ENCODE measurements around the gene HOXB7.

The HOXB7 gene

DNA sequence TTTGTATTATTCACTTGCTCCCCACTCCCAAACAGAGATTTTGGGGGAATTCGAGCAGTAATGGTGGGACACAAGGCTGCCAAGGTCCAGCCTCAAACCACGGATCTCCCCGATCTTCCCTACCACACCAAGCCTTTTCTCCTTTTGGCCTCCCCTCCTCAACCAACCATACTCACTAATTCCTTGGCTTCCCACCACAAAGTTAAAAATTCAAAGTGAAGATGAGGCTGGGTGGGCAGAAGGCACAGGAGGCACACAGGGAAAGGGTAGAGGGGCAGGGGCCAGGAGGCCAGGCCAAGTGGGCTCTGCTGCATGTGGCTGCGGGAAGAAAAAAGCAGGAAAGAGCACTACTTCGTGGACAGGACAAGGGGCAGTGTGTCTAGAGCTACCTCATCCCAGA is 47.9 kb downstream of the HOXB7 start:
- no peak overlapping the region for H3K27ac ChIP-seq (ENCODE audit: low read length)
- peaks cover 3% of the 10 kb centered on the region; the same call in 1 of the 2 replicates for H3K4me1 ChIP-seq (ENCODE audit: control insufficient read depth, insufficient read depth, low read length)
- no peak overlapping the region for H3K4me3 ChIP-seq (ENCODE audit: low read length)
- no peaks in the 10 kb centered on the region; the same call in 1 of the 2 replicates for H3K9me3 ChIP-seq (ENCODE audit: control insufficient read depth, insufficient read depth, low read length)
- DNase-seq (ENCODE audit: low read depth, low spot score): no peak
- peaks cover 97% of the 10 kb centered on the region for H3K27me3 ChIP-seq (ENCODE audit: control insufficient read depth, insufficient read depth, low read length)
- no peaks in the 10 kb centered on the region for H3K36me3 ChIP-seq (ENCODE audit: control insufficient read depth, insufficient read depth, low read length)
- WGBS (ENCODE audit: insufficient coverage, insufficient read length): no CpG with 5 or more reads among the region's 5 CpGs

DNA sequence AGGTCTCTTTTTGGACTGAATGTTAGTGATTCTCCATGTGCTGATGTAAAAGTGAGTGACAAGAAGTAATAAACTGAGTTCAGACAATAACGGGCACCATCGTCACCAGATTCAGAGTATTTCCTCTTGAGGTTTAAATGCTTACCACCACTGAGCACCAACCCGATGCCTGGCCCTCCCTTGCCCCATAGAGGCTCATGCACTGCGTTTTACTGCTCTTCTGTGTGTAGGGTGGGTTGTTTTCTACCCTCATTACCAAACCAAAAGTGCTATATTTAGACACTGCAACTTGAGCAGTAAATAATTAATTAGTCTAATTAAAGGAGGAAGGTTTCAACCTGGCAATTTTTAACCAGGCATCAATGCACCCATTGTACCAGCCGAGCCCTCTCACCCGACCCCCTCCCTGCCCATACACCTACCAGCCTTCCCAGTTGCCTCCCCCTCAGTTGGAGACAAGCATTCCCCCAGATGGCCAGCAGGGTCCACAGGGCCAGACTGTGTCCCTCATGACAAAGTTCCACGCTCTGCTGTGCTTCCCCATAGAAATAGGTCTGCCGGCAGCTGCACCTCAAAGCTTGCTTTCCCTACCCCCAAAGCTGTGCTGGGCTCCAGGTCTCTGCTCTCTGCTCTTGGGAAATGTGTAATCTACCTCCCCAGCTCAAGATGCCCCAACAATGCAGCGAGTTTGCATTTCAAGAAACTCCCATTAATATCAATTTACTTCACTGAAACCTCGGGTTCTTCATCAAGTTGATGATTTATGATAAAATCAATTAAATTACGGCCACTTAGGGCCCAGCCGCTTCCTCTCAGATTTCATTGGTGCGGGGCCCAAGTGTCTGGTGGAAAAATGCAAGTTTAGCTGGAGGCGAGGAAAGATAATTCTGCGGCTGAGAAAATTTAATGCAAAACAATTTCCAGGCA is 48.7 kb downstream of the HOXB7 start:
- peaks cover 97% of the 10 kb centered on the region for H3K27me3 ChIP-seq (ENCODE audit: control insufficient read depth, insufficient read depth, low read length)
- no peak overlapping the region for H3K27ac ChIP-seq (ENCODE audit: low read length)
- no peak for DNase-seq (ENCODE audit: low read depth, low spot score)
- H3K36me3 ChIP-seq (ENCODE audit: control insufficient read depth, insufficient read depth, low read length): no peaks in the 10 kb centered on the region
- H3K4me1 ChIP-seq (ENCODE audit: control insufficient read depth, insufficient read depth, low read length): no peaks in the 10 kb centered on the region; the same call in 1 of the 2 replicates
- H3K4me3 ChIP-seq (ENCODE audit: low read length): no peak overlapping the region
- no CpG with 5 or more reads among the region's 15 CpGs for whole genome bisulfite sequencing (ENCODE audit: insufficient coverage, insufficient read length)
- H3K9me3 ChIP-seq (ENCODE audit: control insufficient read depth, insufficient read depth, low read length): no peaks in the 10 kb centered on the region; the same call in 1 of the 2 replicates

DNA sequence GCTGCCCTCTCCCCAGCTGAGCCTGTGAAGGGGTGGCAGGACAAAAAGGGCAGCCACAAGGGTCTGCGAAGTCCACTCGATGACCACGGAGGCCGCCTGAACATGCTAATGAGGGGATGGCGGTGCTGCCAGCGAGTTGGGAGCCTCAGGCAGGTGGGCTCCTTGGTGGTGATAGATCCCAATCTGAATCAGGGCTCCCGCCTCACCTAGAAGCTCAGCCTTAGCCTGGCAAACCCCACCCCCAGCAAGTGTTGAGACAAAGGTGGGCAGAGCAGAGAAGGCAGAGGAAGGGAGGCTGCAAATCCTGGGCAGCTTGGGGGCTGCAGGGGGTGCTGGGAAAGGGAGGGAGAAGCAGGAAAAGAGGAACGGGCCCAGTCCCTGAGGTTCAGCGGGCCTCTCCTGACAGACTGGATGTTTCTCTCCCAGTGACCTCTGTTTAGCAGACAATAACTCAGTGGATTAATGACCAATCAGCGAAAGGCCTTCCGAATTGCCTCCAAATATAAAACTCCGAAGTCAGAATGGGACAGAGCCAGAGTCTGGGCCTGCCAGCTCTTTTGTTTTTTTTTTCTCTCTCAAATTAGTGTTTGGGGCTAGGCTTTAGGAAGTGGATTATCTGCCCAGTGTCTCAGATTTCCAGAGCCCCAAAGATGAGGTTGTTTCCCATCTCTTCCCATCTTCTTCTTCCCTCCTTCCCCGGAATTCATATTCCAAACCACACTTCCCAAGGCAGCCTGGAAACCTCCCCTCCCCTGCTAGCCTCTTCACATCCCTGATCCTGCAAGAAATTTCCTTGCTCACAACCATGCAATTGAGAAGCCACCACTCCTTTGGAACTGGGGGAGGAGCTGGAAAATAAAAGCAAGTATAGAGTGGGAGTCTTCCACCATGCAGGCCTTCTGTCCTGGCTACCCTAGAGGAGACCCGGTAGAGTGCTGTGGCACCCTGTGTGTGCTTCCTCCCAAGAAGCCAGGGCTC is 50.7 kb downstream of the HOXB7 start:
- H3K4me3 ChIP-seq (ENCODE audit: low read length): no peak overlapping the region
- DNase-seq (ENCODE audit: low read depth, low spot score): no peak

DNA sequence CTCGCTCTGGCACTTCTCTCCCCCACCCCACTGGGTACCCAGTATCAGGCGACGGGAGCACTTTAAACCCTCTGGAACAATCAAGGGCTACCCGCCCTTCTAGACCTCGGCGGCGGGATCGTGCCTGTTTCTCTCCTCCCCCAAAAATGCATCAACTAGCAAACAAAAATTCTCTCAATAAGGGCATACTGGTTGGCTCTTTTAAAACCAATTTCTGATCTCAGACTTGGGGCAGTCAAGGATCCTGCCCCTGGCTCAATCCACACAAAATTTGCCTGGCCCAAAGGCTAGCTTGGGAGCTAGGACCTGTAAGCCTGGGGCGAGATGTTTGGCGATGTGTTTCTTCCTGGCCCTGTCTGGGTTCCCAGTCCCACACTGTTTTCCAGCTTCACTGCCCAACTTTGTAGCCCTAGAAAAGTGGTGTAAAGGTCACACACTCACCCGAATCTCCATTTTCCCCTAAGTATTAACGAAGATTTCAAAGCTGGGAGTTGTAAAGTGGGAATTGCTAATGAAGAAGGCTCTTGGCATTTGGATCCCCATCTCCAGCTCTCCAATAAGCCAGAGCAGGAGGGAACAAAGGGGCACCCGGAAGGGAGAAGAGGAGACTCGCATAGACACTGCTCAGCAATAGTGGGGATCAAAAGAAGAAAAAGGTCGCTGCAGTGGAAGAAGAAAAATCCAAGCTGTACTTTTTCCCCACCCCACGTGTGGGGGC is 51.5 kb downstream of the HOXB7 start:
- peaks cover 1% of the 10 kb centered on the region; the same call in 1 of the 2 replicates for H3K4me1 ChIP-seq (ENCODE audit: control insufficient read depth, insufficient read depth, low read length)
- no peaks in the 10 kb centered on the region for H3K9me3 ChIP-seq (ENCODE audit: control insufficient read depth, insufficient read depth, low read length)
- H3K27me3 ChIP-seq (ENCODE audit: control insufficient read depth, insufficient read depth, low read length): peaks cover 95% of the 10 kb centered on the region
- WGBS (ENCODE audit: insufficient coverage, insufficient read length): no CpG with 5 or more reads among the region's 16 CpGs
- H3K36me3 ChIP-seq (ENCODE audit: control insufficient read depth, insufficient read depth, low read length): no peaks in the 10 kb centered on the region
- no peak overlapping the region for H3K4me3 ChIP-seq (ENCODE audit: low read length)
- H3K27ac ChIP-seq (ENCODE audit: low read length): no peak overlapping the region
- DNase-seq (ENCODE audit: low read depth, low spot score): no peak

More for the DNA sequence above, 50.7 kb downstream of the HOXB7 start:
- no peaks in the 10 kb centered on the region; the same call in 1 of the 2 replicates for H3K4me1 ChIP-seq (ENCODE audit: control insufficient read depth, insufficient read depth, low read length)
- no CpG with 5 or more reads among the region's 14 CpGs for WGBS (ENCODE audit: insufficient coverage, insufficient read length)
- H3K36me3 ChIP-seq (ENCODE audit: control insufficient read depth, insufficient read depth, low read length): no peaks in the 10 kb centered on the region
- H3K9me3 ChIP-seq (ENCODE audit: control insufficient read depth, insufficient read depth, low read length): no peaks in the 10 kb centered on the region
- peaks cover 95% of the 10 kb centered on the region for H3K27me3 ChIP-seq (ENCODE audit: control insufficient read depth, insufficient read depth, low read length)
- no peak overlapping the region for H3K27ac ChIP-seq (ENCODE audit: low read length)

DNA sequence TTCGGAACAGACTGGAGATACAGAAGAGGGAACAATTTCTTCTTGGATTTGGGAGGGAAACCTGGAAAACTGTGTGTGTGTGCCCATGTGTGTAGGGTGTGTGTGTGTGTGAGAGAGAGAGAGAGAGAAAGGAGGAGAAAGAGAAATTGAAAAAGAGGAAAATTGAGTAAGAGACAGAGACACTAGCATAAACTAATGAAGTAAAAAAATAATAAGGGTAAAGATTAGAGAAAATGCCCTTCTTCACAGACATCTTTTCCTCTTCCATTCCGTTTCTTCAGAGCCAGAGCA is 52.0 kb downstream of the HOXB7 start:
- DNase-seq (ENCODE audit: low read depth, low spot score): no peak
- Histone ChIP-seq H3K27me3 (ENCODE audit: control insufficient read depth, insufficient read depth, low read length) (peaks cover 98% of the 10 kb centered on the region), H3K4me1 (ENCODE audit: control insufficient read depth, insufficient read depth, low read length) (peaks cover 1% of the 10 kb centered on the region; the same call in 1 of the 2 replicates), H3K9me3 (ENCODE audit: control insufficient read depth, insufficient read depth, low read length) (no peaks in the 10 kb centered on the region), H3K27ac (ENCODE audit: low read length) (no peak overlapping the region), H3K36me3 (ENCODE audit: control insufficient read depth, insufficient read depth, low read length) (no peaks in the 10 kb centered on the region), H3K4me3 (ENCODE audit: low read length) (no peak overlapping the region)
- WGBS (ENCODE audit: insufficient coverage, insufficient read length): no CpG with 5 or more reads among the region's 2 CpGs

DNA sequence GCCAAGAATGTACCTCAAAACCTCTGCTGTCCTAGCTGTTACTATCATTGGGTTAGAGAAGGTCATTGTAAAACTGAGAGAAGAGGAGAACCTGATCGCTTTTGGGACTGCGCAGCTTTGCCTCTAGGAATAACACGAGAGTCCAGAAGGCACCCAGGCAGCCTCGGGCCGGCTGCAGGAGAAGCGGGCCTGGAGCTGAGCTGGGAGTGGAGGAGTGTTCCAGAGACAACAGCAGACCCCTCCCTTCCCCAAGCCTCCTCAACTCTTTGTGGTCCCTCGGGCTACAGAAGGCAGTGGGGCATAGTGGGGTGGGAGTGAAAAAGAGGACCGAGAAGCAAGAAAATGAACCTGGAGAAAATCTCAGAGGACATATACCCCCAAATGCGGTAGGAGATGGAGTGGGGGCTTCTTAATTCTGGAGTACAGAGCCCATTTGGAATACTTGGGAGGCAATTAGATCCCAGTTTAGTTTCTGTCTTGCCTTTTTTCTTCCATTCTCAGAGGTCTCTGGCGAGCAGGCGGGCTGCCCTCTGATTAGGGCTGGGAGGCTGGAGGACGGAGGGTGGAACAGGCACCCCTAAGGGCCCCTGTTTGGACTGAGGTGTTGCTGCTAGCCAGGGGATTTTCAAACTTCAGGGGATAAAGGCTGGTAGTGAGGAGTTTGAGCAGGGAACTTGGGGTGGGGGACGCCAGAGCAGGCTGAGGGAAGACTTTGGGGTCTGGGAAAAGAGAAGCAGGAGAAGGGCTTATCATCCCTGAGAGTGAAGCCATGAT is 52.6 kb downstream of the HOXB7 start:
- H3K9me3 ChIP-seq (ENCODE audit: control insufficient read depth, insufficient read depth, low read length): no peaks in the 10 kb centered on the region
- no CpG with 5 or more reads among the region's 13 CpGs for WGBS (ENCODE audit: insufficient coverage, insufficient read length)
- H3K4me1 ChIP-seq (ENCODE audit: control insufficient read depth, insufficient read depth, low read length): peaks cover 1% of the 10 kb centered on the region; the same call in 1 of the 2 replicates
- H3K4me3 ChIP-seq (ENCODE audit: low read length): no peak overlapping the region
- H3K27ac ChIP-seq (ENCODE audit: low read length): no peak overlapping the region
- DNase-seq (ENCODE audit: low read depth, low spot score): no peak
- H3K36me3 ChIP-seq (ENCODE audit: control insufficient read depth, insufficient read depth, low read length): no peaks in the 10 kb centered on the region
- H3K27me3 ChIP-seq (ENCODE audit: control insufficient read depth, insufficient read depth, low read length): peaks cover 97% of the 10 kb centered on the region

Data from iPS DF 6.9 (cell line).